Measurements from ENCODE around the gene ADISSP. TPM values are rescaled to one million over a fixed set of nuclear protein-coding genes. Genes with fewer than 3 reads are reported as not detected.

The ADISSP gene
- total and polyA plus RNA-seq, 2 donors (not counting 1 experiment from before 2014, with no cell fraction given): 18.4 to 28.8 TPM

DNA sequence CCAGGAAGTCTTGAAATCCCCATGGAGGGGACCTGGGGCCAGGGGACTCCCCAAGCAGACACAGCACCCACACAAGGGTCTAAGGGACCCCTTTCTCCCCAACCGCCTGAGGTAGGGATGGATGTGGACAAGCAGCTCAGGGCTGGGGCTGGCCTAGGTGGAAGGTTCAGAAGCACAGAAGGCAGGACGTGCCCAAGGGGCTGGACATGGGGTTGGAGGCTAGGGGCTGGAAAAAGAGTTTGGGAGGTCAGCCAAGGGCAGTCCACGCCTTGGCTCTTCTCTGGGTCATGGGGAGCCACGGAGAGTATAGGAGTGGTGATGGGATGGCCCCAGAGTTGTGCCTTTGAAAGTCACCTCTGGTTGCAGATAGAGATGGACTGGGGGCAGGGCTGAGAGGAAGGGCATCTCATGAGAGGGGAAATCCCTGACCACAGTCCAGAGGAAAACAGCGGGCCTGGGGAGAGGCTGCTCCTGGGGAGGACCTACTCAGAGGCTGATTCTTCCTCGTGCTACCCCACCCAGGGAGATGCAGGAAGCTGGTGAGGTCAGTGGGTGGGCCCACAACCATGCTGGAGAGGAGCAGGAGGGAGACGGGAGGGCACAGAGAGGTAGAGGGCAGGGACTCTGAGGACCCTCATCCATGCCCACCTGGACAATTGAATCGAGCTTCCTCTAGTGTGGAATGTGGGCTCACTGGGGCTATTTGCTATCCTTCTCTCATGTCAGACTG, 37.6 kb downstream of the ADISSP start:
- DNase-seq: no peak
- Histone ChIP-seq H3K9ac (ENCODE audit: low read length) (no peak overlapping the region), H2AFZ (ENCODE audit: insufficient read depth, low read depth, low read length, poor library complexity, severe bottlenecking) (no peak overlapping the region), H4K20me1 (ENCODE audit: control insufficient read depth, insufficient read depth, low read length, poor library complexity, severe bottlenecking) (no peaks in the 10 kb centered on the region), H3K27ac (ENCODE audit: low read length in 2 of 2) (no peak overlapping the region), H3K9me3 (ENCODE audit: control extremely low read depth in 1 of 3, control insufficient read depth in 2 of 3, insufficient read depth in 1 of 3, low read length in 2 of 3) (no peaks in the 10 kb centered on the region), H3K36me3 (replicated peaks in 1 of 2; ENCODE audit: control extremely low read depth in 1 of 2, control insufficient read depth in 1 of 2, extremely low read depth in 1 of 2, insufficient read depth in 2 of 2, low read length in 1 of 2) (no peaks in the 10 kb centered on the region), H3K4me1 (ENCODE audit: control insufficient read depth in 2 of 2, insufficient read depth in 2 of 2, low read length in 2 of 2) (no peaks in the 10 kb centered on the region), H3K79me2 (ENCODE audit: control insufficient read depth, insufficient read depth, low read length) (no peaks in the 10 kb centered on the region), H3K4me2 (replicated peaks; ENCODE audit: low read depth, low read length, poor library complexity, severe bottlenecking) (no peak overlapping the region), H3K27me3 (replicated peaks in 1 of 4; ENCODE audit: control extremely low read depth in 1 of 4, control insufficient read depth in 3 of 4, insufficient read depth in 4 of 4, low read length in 3 of 4) (peaks cover 0 to 46% (median 8%) of the 10 kb centered on the region in 4 experiments), H3K4me3 (ENCODE audit: control extremely low read depth in 1 of 5, extremely low read depth in 1 of 5, insufficient read depth in 1 of 5, low read depth in 2 of 5, low read length in 4 of 5) (no peak overlapping the region)
- H3K27ac Mint-ChIP-seq: no peak overlapping the region
- peaks cover 5% of the 10 kb centered on the region for H3K4me1 Mint-ChIP-seq
- no peak for TF ChIP-seq EZH2 (IDR thresholded peaks at IDR 0.05; ENCODE audit: borderline replicate concordance, insufficient read depth, low read depth, low read length, poor library complexity, severe bottlenecking)
- TF ChIP-seq, protein P1, sequence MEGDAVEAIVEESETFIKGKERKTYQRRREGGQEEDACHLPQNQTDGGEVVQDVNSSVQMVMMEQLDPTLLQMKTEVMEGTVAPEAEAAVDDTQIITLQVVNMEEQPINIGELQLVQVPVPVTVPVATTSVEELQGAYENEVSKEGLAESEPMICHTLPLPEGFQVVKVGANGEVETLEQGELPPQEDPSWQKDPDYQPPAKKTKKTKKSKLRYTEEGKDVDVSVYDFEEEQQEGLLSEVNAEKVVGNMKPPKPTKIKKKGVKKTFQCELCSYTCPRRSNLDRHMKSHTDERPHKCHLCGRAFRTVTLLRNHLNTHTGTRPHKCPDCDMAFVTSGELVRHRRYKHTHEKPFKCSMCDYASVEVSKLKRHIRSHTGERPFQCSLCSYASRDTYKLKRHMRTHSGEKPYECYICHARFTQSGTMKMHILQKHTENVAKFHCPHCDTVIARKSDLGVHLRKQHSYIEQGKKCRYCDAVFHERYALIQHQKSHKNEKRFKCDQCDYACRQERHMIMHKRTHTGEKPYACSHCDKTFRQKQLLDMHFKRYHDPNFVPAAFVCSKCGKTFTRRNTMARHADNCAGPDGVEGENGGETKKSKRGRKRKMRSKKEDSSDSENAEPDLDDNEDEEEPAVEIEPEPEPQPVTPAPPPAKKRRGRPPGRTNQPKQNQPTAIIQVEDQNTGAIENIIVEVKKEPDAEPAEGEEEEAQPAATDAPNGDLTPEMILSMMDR (IDR thresholded peaks at IDR 0.05): no peak
- POLR2A ChIA-PET: no interaction called here
- intact Hi-C loops (cut with micrococcal nuclease): no loop called here
- CTCF ChIA-PET: no interaction called here
- ATAC-seq (ENCODE audit: low read depth): no peak
- no peaks in the 10 kb centered on the region for H3K9me3 Mint-ChIP-seq (ENCODE audit: insufficient read depth)
- H3K27me3 Mint-ChIP-seq: peaks cover 56% of the 10 kb centered on the region
- WGBS (ENCODE audit: insufficient coverage): 73% methylated on average over 5 of the region's 8 CpGs
- H3K4me3 Mint-ChIP-seq: no peak overlapping the region

DNA sequence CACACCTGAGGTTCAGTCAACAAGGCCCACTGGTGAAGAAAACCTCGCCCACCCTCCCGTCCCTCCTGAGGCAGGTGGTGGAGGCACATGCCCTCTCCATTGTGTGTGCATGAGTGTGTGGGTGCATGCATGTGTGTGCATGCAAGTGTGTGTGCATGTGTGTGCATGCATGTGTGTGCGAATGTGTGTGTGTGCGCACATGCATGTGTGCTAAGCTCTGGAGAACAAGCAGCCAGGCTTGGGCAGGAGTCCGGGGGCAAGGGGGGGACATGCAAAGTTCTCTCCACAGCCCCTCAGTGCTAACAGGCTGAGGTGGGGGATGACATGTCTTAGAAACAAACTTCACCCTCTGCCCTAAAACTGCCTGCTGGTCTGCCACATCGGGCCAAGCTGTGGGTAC, 38.2 kb downstream of the ADISSP start:
- H3K4me1 Mint-ChIP-seq: peaks cover 5% of the 10 kb centered on the region
- TF ChIP-seq EZH2 (IDR thresholded peaks at IDR 0.05; ENCODE audit: borderline replicate concordance, insufficient read depth, low read depth, low read length, poor library complexity, severe bottlenecking): no peak
- TF ChIP-seq, protein P1 (IDR thresholded peaks at IDR 0.05): no peak
- no peak overlapping the region for H3K27ac Mint-ChIP-seq
- Histone ChIP-seq H3K9me3 (ENCODE audit: control extremely low read depth in 1 of 3, control insufficient read depth in 2 of 3, insufficient read depth in 1 of 3, low read length in 2 of 3) (no peaks in the 10 kb centered on the region), H3K4me2 (replicated peaks; ENCODE audit: low read depth, low read length, poor library complexity, severe bottlenecking) (no peak overlapping the region), H2AFZ (ENCODE audit: insufficient read depth, low read depth, low read length, poor library complexity, severe bottlenecking) (no peak overlapping the region), H3K4me3 (ENCODE audit: control extremely low read depth in 1 of 5, extremely low read depth in 1 of 5, insufficient read depth in 1 of 5, low read depth in 2 of 5, low read length in 4 of 5) (no peak overlapping the region), H4K20me1 (ENCODE audit: control insufficient read depth, insufficient read depth, low read length, poor library complexity, severe bottlenecking) (no peaks in the 10 kb centered on the region), H3K27me3 (replicated peaks in 1 of 4; ENCODE audit: control extremely low read depth in 1 of 4, control insufficient read depth in 3 of 4, insufficient read depth in 4 of 4, low read length in 3 of 4) (peaks cover 0 to 46% (median 8%) of the 10 kb centered on the region in 4 experiments), H3K36me3 (replicated peaks in 1 of 2; ENCODE audit: control extremely low read depth in 1 of 2, control insufficient read depth in 1 of 2, extremely low read depth in 1 of 2, insufficient read depth in 2 of 2, low read length in 1 of 2) (no peaks in the 10 kb centered on the region), H3K4me1 (ENCODE audit: control insufficient read depth in 2 of 2, insufficient read depth in 2 of 2, low read length in 2 of 2) (no peaks in the 10 kb centered on the region), H3K79me2 (ENCODE audit: control insufficient read depth, insufficient read depth, low read length) (no peaks in the 10 kb centered on the region), H3K27ac (ENCODE audit: low read length in 2 of 2) (no peak overlapping the region), H3K9ac (ENCODE audit: low read length) (no peak overlapping the region)
- 94% methylated on average over 5 of the region's 6 CpGs for WGBS (ENCODE audit: insufficient coverage)
- POLR2A ChIA-PET: no interaction called here
- H3K9me3 Mint-ChIP-seq (ENCODE audit: insufficient read depth): no peaks in the 10 kb centered on the region
- no peak overlapping the region for H3K4me3 Mint-ChIP-seq
- CTCF ChIA-PET: interaction anchor here (1.3 kb wide), 1 partner anchor 19 kb away, joined by 3 read pairs; no protein-coding TSS in a partner anchor
- peaks cover 58% of the 10 kb centered on the region for H3K27me3 Mint-ChIP-seq
- ATAC-seq (ENCODE audit: low read depth) (no peak), DNase-seq (no peak)
- intact Hi-C loops (cut with micrococcal nuclease): no loop called here

All from B cell (primary cell).